OCI-LY1 (cell line): ENCODE results near the gene CADM3.

Source experiments
- CTCF ChIP-seq: fragments of 200-600 bp; sonication (generic), shearing (Covaris generic); IDR thresholded peaks from 2 replicates; pipeline ENCODE4 v1.5.1; 2017; ENCODE audit warnings: mild to moderate bottlenecking, antibody characterized with exemption, low read length, moderate library complexity, mixed read lengths
- EZH2 ChIP-seq: fragments of 200-600 bp; sonication (generic), shearing (Covaris generic); IDR thresholded peaks from 2 replicates; pipeline ENCODE4 v1.8.0; 2017; ENCODE audit warnings: borderline replicate concordance, mixed run types, mild to moderate bottlenecking, antibody characterized with exemption, low read length, moderate library complexity, mixed read lengths

GRCh38 chr1:159187033-159187432 lies 15.6 kb downstream of the CADM3 start:
- TF ChIP-seq CTCF (no peak), EZH2 (no peak)
